ENCODE data around the gene PTPN1.
A peak's percentile ranks its signal among the peaks of the same experiment; 100 is the strongest.
"Not testable (repeated sequence)": the region's sequence is repeated elsewhere in the genome, so short reads cannot be mapped to it uniquely, and the experiment has no call there.

Gene PTPN1

DNA sequence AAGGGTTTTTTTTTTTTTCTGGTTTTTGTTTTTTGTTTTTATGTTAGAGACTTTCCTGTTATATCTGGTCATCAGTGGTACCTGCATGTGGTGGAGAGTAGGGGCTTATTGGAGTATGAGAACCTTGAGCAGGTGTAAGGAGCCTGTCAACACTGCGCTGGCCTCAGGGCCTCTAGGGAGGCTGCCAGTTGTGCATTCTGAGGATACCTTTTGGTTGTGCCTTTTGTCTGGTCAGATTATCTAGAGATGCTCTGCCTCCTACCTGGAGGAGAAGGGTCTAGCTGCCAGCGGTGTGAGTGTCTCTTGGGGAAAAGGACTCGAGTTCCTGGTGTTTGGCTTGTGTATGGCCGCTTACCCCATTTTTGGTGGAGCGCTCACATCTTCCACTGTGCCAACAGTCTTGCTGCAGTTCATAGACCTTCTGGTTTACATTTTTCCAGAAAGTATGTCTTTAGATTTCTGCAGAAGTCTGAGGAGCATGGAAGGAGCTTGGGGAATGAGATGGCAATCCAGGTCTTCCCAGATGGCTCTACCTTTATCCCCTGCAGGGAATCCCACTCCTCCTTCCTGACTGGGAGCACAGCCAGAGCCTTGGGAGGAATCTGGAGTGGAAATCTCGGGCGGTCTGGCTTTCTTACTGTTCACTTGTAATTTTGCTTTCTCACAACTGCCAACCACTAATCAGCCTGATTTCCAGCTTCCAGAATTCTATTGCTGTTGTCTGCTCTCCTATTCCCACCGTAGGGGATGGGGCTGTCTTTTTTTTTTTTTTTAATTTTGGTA lies 49.9 kb downstream of the PTPN1 start:
- DNase-seq: no peak

GRCh38 chr20:50560867-50561266 lies 50.7 kb downstream of the PTPN1 start:
- no peak for DNase-seq

DNA sequence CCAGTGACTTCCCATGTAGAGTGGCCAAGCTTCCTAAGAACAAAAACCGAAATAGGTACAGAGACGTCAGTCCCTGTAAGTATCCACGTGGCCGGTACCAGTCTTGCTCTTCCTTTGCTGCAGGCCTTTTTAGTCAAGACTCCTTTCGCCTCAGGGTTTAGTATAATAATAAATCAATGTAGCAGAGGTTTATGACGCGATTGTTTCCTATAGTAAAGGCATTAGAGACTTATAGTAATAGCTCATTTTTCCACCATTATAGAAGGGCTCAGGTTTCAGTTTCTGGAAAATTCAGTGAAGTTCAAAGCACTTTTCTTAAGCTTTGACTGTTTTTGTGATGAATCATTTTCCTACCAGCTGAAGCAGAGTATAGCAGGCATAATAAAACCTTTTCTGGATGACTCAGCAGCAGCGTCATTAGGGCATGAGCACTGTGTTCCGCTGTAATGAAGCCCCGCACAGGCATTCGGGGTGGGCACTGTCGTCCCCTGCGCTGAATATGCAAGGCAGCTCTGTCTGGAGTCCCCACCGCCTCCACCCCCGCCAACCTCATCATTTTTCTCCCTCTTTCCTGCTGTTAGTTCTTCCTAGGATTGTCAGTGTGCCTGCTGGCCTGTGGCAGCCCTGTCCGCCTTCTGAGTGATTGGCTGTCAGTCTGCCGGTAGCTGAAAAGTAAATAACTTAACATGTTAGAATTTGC lies 51.3 kb downstream of the PTPN1 start:
- DNase-seq: no peak

GRCh38 chr20:50562262-50562701 lies 52.1 kb downstream of the PTPN1 start:
- DNase-seq: peak; percentile 35

DNA sequence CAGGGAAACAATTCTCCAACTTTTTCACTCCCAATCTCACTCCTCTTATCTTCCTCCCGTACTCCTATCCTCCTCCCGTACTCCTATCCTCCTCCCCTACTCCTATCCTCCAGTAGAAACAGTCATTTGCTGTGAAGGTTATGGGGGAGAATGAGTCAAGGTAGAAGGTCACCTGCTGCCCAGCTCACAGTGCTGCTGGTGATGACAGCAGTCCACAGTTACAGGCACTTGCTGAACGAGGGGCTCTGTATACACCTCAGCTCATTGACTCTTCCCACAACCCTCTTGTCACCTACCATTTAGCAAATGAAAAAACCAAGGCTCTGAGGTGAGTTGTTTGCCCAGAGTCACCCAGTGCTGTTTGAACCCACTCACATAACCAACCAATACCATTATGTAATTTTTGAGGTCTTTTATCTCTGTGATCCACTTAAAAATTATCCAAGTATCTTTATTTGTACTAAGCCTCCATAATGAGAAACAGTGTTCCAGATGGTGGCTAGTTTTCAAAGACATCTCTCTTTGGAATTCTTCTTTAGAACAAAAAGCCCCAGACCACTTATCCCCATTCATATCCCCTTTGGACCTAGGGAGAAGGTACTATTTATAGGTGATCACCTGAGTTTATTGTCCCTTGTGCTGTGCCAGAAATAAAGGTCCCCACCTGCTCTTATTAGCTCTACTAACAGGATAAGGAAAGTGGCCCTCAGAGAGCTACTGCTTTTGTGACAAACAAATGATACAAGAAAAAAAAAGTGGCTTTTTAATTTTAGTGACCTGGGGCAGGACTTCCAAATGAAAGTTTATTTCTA lies 53.2 kb downstream of the PTPN1 start:
- DNase-seq: peak; percentile 56

- DNase-seq: no peak
These were observed 55.2 kb downstream of the PTPN1 start for GRCh38 chr20:50565383-50565782.

DNA sequence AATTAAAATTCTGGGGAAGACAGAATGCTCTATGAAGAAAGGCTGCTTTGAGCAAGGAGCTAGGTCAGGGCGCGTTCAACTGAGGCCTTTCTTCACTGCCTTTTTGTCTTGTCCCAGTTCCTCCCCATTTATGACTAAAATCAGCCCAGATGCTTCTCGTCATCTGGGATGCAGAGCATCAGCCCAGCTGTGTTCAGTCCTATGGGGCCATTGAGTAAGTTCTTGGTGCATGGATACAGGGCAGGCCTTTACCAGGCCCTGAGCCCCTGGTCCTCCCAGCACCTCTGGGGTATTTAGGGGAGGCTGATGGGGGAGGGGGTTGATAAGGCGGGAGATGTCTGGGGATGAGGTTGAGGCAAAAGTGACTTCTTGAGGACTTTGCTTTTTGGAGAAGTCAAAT lies 55.7 kb downstream of the PTPN1 start:
- no peak for DNase-seq

- no peak for DNase-seq
These were observed 57.8 kb downstream of the PTPN1 start for GRCh38 chr20:50567860-50568548.

GRCh38 chr20:50568549-50568942 lies 58.4 kb downstream of the PTPN1 start:
- DNase-seq: no peak

DNA sequence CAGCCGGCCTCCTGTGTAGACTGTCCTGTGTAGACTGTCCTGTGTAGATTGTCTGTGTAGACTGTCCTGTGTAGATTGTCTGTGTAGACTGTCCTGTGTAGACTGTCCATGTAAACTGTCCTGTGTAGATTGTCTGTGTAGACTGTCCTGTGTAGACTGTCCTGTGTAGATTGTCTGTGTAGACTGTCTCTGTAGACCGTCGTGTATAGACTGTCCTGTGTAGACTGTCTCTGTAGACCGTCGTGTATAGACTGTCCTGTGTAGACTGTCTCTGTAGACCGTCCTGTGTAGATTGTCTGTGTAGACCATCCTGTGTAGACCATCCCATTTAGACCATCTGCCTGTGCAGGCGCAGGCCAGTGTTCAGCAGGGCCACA lies 59.3 kb downstream of the PTPN1 start:
- DNase-seq: not testable (repeated sequence)

DNA sequence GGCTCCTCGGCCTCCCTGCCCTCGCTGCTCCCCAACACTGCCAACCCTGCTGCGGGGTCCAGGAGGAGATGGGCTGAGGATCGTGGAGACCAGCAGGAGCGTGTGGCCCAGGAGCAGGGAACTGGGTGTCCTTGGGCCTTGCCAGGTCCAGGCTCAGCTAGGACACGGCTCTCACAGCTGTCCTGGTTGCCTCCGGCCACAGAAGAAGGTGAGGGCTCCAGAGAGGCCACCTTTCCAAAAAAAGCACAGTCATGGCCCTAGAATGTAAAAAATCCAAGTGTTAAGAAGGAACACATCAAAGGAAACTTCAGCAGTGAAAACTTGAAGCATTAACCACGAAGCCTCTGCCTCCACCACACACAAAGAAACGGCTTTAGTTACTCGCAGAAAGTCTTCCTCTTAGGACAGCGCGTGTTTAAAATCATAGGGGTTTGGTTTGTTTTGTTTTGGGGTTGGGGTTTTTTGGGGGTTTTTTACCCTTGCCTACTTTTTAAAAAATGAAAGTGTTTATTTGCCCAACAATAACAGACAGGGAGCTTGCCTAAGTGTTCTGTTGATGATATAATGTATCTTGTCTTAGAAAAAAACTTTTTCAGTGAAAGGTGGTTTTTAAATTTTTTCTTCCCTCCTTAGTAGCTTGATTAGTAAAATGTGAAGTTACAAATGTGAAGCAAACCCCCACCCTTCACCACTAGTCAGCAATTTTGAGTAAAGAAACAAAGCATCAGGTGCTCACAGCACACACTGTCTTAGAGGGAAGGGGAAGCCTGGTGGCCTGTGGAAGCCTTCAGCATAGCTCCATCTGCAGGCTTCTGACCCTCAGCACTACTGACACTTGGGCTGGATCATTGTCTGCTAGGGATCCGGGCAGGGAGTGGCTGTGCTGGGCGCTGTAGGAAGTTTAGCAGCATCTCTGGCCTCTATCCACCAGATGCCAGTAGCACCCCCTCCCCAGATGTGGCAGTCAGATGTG lies 60.0 kb downstream of the PTPN1 start:
- no peak for DNase-seq

GRCh38 chr20:50571466-50571865 lies 61.3 kb downstream of the PTPN1 start:
- DNase-seq: no peak

DNA sequence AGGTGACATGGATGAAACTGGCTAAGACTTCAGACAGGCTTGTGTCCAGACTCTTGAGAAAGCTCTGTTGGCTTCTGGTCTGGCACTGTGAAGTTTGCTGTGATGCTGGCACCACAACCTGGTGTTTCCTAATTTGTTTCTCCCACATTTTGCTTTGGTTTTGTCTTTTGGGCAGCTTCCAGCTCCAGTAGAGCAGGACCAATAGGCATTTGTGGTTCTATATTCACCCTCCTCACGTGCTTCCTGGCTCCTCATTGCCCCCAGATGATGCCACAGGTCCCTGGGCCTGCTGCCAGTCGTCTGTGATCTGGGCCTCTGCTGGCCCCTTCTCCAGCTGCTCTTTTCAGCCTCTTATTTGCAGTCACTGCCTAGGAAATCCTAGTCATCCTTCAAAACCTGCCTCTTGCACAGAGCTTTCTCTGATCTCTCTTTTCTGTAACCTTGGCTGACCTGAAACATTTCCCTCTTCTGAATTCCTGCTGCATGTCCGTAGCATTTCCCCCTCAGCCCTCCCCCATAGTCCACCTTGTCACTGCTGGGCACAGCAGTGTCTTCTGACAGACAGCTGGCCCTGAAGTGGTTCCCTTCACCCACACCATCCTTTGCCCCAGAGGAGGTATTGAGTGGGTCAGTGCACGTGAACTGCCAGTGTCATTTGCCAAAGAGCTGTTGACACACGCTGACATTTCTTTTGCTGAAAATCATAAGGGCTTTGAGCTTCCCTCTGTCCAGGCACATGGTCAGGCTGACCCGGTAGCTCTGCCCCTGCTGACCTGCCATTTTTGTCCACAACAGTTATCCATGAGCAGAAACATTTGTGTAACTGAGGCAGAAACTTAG lies 63.0 kb downstream of the PTPN1 start:
- no peak for DNase-seq

DNA sequence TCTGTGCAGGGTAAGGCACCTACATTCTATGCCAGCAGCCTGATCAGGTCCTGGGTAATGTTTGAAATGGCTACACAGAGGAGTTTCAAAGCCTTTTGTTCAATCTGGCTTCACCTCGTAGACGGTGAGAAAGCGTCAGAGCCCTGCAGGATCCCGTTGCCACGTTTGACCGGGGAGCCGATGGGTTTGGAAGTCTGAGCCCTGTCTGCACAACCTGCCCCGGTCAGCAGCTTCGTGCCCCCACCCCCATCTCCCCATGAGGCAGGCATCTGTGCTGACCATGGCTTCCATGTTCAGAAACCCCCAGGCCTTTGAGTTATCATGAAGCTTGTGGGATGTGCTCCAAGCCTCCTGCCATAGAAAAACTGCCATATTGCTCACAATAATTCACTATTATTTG lies 63.9 kb downstream of the PTPN1 start:
- DNase-seq: no peak

- no peak for DNase-seq
These were observed 64.4 kb downstream of the PTPN1 start for GRCh38 chr20:50574586-50574985.

DNA sequence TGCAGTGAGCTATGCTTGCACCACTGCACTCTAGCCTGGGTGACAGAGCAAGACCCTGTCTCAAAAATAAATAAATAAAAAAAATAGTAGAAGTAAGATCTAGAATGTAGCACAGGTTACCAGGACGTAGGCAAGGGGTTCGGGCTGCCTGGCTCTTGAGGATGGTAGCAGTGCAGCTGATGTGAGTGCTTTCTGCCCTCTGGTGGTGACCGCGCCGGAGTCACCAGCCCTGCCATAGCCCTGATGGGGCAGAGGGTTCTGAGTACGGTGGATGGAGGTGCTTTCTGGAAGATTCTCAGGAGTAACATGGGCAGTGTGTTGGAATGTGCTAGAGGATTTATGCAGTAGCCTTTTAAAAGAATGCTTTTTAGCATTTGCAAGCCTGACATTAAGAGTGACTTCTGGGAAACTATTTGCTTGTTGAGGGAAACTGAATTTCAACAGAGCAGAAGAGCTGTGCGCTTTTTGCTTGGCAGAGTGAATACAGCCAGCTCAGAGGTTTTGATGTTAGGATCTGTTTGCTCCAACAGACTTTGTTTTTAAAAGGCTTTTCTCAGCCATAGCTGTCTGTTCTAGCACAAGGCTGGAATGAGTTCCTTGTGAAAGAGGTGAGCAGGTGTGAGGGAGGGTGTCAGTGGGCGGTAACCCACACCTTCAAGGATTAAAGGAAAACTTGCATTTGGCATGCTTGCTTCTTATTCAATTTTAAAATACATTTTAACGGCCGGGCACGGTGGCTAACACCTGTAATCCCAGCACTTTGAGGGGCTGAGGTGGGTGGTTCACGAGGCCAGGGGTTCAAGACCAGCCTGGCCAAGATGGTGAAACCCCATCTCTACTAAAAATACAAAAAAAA lies 65.9 kb downstream of the PTPN1 start:
- no peak for DNase-seq

DNA sequence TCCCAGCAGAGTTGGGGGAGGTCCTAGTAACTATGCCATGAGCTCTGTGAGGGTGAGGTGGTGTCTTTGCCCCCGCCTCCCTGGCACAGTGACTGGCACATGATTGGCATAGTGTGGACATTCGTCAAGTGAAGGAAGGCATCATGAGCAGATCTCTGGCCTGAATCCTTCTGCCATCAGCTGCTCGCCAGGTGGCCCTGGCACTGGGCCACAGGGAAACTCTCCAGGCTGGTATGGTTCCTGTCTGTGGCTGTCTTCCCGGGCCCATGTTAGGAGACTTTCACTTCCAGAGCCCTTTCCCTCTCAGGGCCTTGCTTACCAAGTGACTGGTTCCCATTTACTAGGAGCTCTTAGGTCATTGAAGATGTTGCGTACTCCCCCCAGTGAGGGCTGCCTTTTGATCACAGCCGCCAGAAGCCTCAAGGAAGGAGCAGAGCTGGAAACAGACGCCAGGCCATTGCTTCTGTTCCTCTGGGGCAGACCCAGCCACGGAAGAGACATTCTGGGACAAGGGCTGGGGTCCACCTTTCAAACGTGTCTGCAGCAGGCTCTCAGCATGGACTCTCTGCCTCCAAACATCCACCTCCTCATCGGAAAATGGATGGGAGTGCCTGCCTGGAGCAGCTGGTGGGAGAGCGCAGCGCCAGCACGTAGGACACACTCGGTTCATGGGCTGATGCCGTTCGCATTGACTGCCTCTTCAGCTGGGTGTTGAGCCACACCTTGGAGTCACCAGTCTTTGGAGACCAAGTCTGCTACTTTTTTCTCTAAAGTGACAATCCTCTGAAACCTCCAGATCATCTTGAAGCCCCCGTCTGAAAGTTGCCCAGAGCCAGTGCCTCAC lies 67.2 kb downstream of the PTPN1 start:
- DNase-seq: no peak

DNA sequence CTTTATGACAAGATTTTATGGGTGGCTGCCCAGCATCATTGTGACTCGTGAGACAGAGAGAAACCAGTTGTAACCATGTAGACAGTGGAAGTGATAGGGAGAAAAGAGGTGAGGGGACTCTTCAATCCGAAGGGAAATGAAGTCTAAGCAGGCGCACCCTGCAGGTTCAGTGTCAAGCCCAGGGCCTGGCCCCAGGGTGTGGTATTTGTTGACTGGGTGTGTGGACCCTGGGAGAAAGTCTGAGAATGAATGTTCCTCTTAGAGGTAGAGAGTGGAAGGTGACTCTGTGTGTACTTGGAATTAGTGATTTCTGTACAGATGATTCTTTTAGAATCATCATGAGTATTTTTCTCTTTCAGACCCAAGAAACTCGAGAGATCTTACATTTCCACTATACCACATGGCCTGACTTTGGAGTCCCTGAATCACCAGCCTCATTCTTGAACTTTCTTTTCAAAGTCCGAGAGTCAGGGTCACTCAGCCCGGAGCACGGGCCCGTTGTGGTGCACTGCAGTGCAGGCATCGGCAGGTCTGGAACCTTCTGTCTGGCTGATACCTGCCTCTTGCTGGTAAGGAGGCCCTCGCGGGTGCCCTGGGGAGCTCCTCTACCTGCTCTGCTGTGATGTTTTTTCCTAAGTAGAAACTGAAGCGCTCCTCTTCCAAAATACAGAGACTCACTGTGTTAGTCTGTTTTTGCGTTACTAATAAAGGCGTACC lies 68.0 kb downstream of the PTPN1 start:
- DNase-seq: no peak
